Stimulated activated CD8-positive, alpha-beta memory T cell treated with anti-CD3 and anti-CD28 coated beads, Interleukin-4, amount 100 ng/mL, for 4 hours (primary cell): Measurements from ENCODE around the gene PLEKHG4B.
"Not testable (repeated sequence)": the region's sequence is repeated elsewhere in the genome, so short reads cannot be mapped to it uniquely, and the experiment has no call there.

ENCODE experiments used
- DNase-seq, 2 donors: peaks; one replicate each; pipeline ENCODE4 v3.0.0-alpha.2; 2020; ENCODE audit warnings: low read depth in 2 of 2, low spot score in 1 of 2

Gene PLEKHG4B

GRCh38 chr5:186091-187041 lies 94.4 kb downstream of the PLEKHG4B start:
- DNase-seq, result no peak

- no peak for DNase-seq
Observed at GRCh38 chr5:187042-187431, 95.1 kb downstream of the PLEKHG4B start.

- DNase-seq, result no peak
Observed at GRCh38 chr5:187617-188451, 95.9 kb downstream of the PLEKHG4B start.

GRCh38 chr5:188488-189481 lies 96.8 kb downstream of the PLEKHG4B start:
- DNase-seq, result peak; percentile 71 to 75

GRCh38 chr5:189486-189885 lies 97.5 kb downstream of the PLEKHG4B start:
- DNase-seq, result no peak

- DNase-seq, result no peak
Observed at GRCh38 chr5:189976-190365, 98.0 kb downstream of the PLEKHG4B start.

- no peak for DNase-seq
Observed at GRCh38 chr5:190366-191035, 98.5 kb downstream of the PLEKHG4B start.

- no peak for DNase-seq
Observed at GRCh38 chr5:191036-191948, 99.3 kb downstream of the PLEKHG4B start, which contains the start of gene LRRC14B. LRRC14B (plus strand) TSS chr5:191495; CDS start chr5:191539, 44 bp downstream.

- no peak for DNase-seq
Observed at GRCh38 chr5:191949-192690, 100.2 kb downstream of the PLEKHG4B start.

- DNase-seq, result no peak
Observed at GRCh38 chr5:192691-192969, 100.7 kb downstream of the PLEKHG4B start.

- DNase-seq, result no peak
Observed at GRCh38 chr5:192970-193831, 101.2 kb downstream of the PLEKHG4B start.

GRCh38 chr5:194102-194501 lies 102.1 kb downstream of the PLEKHG4B start:
- DNase-seq, result no peak

GRCh38 chr5:194603-195209 lies 102.7 kb downstream of the PLEKHG4B start:
- DNase-seq, result no peak

- no peak for DNase-seq
Observed at GRCh38 chr5:195401-196160, 103.6 kb downstream of the PLEKHG4B start.

- DNase-seq, result no peak
Observed at GRCh38 chr5:196350-196749, 104.4 kb downstream of the PLEKHG4B start.

- DNase-seq, result not testable (repeated sequence)
Observed at GRCh38 chr5:197031-197430, 105.1 kb downstream of the PLEKHG4B start.
